Activated CD4-positive, alpha-beta T cell treated with anti-CD3 and anti-CD28 coated beads, Interleukin-2, amount 50 U/mL, for 16 hours (primary cell): Measurements from ENCODE around the gene PPP1CA.

Source experiments
- DNase-seq: peaks from one replicate; pipeline ENCODE4 v3.0.0-alpha.2; 2020

PPP1CA gene

GRCh38 chr11:67381244-67381972 is 20.2 kb downstream of the PPP1CA start:
- DNase-seq, result no peak

GRCh38 chr11:67379061-67380058 is 22.3 kb downstream of the PPP1CA start:
- no peak for DNase-seq

- no peak for DNase-seq
Measured at GRCh38 chr11:67378544-67378943, 23.1 kb downstream of the PPP1CA start.

DNA sequence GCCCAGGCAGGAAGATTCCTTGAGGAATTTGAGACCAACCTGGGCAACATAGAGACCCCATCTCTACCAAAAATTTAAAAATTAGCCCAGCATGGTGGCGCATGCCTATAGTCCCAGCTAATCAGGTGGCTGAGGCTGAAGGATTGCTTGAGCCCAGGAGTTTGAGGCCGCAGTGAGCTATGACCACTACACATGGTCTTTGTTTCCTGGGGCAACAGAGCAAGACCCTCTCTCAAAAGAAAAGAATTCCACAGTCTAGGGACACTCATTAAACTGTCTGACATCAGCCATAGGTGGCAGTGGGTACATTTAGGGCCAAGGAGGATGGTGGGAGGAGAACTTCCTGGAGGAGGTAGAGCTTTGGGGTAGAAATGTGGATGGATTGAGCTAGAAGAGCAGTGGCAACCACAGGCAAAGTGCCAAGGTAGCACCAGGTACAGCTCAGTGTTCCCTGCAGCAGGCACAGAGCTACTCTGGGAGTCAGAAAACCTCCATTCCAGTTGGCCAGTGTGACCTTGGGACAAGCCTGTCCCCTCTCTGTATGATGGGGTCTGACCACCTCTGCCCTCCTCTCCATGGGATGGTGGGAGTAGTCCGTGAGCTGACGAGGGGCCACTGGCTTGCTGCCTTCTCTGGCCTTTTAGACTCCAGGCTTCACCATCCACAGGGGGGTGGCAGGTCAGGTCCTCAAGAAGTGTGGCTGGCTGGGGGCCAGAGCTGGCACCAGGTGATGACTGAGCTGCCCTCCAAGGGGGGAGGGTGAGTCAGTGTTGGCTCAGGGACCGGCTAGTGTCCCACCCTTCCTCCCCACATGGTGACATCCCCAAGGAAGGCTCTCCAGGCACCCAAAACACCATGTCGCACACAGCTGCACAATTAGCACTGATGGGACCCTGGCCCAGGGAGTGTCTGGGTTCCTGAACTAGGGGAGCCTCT is 24.5 kb downstream of the PPP1CA start:
- DNase-seq, result no peak

- no peak for DNase-seq
Measured at GRCh38 chr11:67376063-67376820, 25.4 kb downstream of the PPP1CA start.

GRCh38 chr11:67375320-67376055 is 26.2 kb downstream of the PPP1CA start:
- DNase-seq, result no peak

- DNase-seq, result no peak
Measured at GRCh38 chr11:67374571-67375281, 26.9 kb downstream of the PPP1CA start.

GRCh38 chr11:67373648-67374570 is 27.7 kb downstream of the PPP1CA start:
- DNase-seq, result peak; percentile 37

DNA sequence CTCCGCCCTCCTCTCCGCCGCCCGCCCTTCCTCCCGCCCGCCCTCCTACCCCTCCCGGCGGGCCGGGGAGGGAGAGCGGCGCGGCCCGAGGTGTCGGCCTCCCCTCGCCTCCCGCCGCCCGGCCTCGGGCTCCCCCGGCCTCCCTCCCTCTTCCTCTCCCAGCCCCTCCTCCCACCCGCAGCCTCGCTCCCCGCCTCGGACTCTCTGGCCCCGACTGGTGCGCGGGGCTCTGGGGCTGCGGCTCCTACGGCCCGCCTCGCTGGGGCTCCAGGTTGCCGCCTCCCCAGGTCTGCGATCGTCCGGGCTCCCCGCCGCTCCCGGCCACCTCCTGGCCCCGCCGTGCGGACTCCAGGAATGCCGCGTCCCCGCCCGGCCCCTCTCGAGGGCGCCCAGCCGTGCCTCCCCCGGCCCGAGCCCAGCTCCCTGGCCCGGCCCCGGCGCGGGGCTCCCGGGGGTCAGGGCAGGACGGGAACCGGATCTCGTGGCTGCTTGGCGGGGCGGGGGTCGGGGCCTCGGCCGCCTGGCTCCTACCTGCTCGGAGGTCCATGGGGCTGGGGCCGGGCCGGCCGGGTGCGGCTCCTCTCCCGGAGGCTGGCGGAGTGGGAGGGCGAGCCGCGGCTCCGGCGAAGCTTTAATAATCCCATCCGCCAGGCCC is 28.5 kb downstream of the PPP1CA start, which contains the start of gene CLCF1:
TSS of gene CLCF1 (minus strand) at position 606 of the 655 bp plus-strand sequence. CDS start at position 547, 59 bp downstream.
- no peak for DNase-seq

DNA sequence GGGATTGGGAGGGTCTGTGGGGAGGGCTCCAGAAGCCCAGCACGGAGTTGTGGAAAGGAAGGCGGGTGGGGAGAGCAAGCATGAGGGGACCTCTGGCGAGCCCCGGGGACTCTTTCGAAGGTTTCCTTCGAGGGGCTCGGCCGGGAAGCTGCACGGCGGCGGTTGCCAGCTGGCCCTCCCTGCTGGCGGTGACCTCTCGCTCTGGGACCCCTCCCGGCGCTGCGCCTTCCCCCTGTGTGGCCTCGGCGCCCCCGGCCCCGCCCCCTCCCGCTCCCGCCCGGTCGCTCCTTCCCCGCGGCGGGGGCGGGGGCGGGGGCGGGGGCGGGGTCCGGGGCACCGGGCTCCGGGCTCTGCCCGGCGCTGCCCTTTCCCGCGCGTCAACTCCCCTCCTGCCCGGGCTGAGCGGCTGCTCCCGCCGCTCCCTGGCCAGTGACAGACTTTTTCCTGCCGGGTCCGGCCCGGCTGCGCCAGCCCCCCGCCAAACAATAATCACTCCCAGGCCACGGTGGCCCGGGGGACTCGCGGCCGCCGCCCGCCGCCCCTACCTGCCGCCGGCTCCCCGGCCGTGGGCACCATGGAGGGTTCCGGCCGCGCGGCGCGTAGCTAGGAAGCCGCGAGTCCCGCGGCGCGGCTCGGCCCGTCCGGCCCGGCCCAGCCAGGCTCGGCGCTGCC is 29.2 kb downstream of the PPP1CA start:
- DNase-seq, result no peak

GRCh38 chr11:67371911-67372320 is 29.7 kb downstream of the PPP1CA start:
- DNase-seq, result no peak

GRCh38 chr11:67371189-67371910 is 30.3 kb downstream of the PPP1CA start:
- no peak for DNase-seq

- no peak for DNase-seq
Measured at GRCh38 chr11:67370351-67371076, 31.1 kb downstream of the PPP1CA start.

DNA sequence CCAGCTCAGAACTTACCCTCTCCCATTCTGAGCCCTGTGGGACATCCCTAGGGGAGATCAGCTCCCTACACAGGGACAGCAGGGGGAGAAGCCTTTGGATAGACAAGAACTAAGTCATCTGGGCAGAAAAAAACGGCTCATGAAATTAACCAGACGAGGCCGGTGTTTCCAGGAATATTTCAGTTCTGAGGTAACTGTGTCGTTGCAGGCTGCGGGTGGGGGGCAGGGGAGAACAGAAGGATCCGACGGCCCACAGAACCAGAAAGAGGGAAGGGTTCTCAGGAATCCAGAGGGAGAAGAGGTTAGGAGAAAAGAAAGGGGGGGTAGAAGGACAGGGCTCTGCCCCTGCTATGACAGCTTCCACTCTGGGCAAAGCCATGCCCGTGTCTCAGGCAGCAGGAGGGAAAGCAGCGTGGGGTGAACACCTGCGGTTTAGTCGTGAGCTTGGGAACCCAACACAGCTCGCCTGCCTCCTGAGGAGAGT is 31.8 kb downstream of the PPP1CA start:
- no peak for DNase-seq

- DNase-seq, result no peak
Measured at GRCh38 chr11:67369275-67369674, 32.4 kb downstream of the PPP1CA start.

GRCh38 chr11:67368621-67369020 is 33.0 kb downstream of the PPP1CA start:
- peak; percentile 74 for DNase-seq
